Neuronal stem cell (in vitro differentiated cells): ENCODE data around the gene LRIG1.

Source experiments
- DNase-seq: peaks from one replicate; pipeline ENCODE4 v3.0.0-alpha.2; 2013; ENCODE audit warnings: low spot score
- H2AFZ ChIP-seq: one replicate; pipeline ENCODE4 v1.6.1; 2013; ENCODE audit warnings: mild to moderate bottlenecking, low read length, inconsistent platforms
- H2AK5ac ChIP-seq: 2 replicates; pipeline ENCODE4 v1.6.1; 2013; ENCODE audit warnings: low read depth, mild to moderate bottlenecking, inconsistent platforms, low read length, moderate library complexity, mixed read lengths
- H2BK120ac ChIP-seq: 2 replicates; pipeline ENCODE4 v1.6.1; 2013; ENCODE audit warnings: low read depth, mild to moderate bottlenecking, inconsistent platforms, low read length, moderate library complexity, mixed read lengths
- H2BK12ac ChIP-seq: one replicate; pipeline ENCODE4 v1.6.1; 2013; ENCODE audit warnings: low read length, inconsistent platforms
- H2BK15ac ChIP-seq: 2 replicates; pipeline ENCODE4 v1.6.1; 2013; ENCODE audit warnings: mild to moderate bottlenecking, low read length, inconsistent platforms, mixed read lengths
- H2BK5ac ChIP-seq: one replicate; pipeline ENCODE4 v1.6.1; 2013; ENCODE audit warnings: inconsistent platforms, mild to moderate bottlenecking, low read length, moderate library complexity
- H3K14ac ChIP-seq: one replicate; pipeline ENCODE4 v1.6.1; 2013; ENCODE audit warnings: low read length, inconsistent platforms
- H3K18ac ChIP-seq: 2 replicates; pipeline ENCODE4 v1.6.1; 2013; ENCODE audit warnings: low read length, inconsistent platforms
- H3K23ac ChIP-seq: 2 replicates; pipeline ENCODE4 v1.6.1; 2013; ENCODE audit warnings: low read depth, mild to moderate bottlenecking, mixed read lengths, low read length, inconsistent platforms; ENCODE audit not compliant: poor library complexity
- H3K27ac ChIP-seq: replicated peaks from 3 replicates; pipeline ENCODE4 v1.5.1; 2013; ENCODE audit warnings: low read length, inconsistent platforms
- H3K27me3 ChIP-seq, 3 experiments: 2 replicates each; pipeline ENCODE4 v1.6.1; 2013; ENCODE audit warnings: low read length in 3 of 3, mild to moderate bottlenecking in 2 of 3, inconsistent platforms in 1 of 3, low read depth in 1 of 3, mixed read lengths in 1 of 3, moderate library complexity in 1 of 3; ENCODE audit not compliant: control insufficient read depth in 3 of 3, insufficient read depth in 3 of 3
- H3K36me3 ChIP-seq, 2 donors: replicated peaks in 1 of 2; 2 replicates each; pipeline ENCODE4 v1.6.1; 2013; ENCODE audit warnings: low read length in 2 of 2; ENCODE audit not compliant: control insufficient read depth in 2 of 2, insufficient read depth in 2 of 2
- H3K4ac ChIP-seq: 2 replicates; pipeline ENCODE4 v1.6.1; 2013; ENCODE audit warnings: inconsistent platforms, mild to moderate bottlenecking, low read length, moderate library complexity
- H3K4me1 ChIP-seq, 2 donors: 1 replicate in 1 of 2; 2 replicates in 1 of 2; pipeline ENCODE4 v1.6.1; 2013; ENCODE audit warnings: low read length in 2 of 2, low read depth in 1 of 2; ENCODE audit not compliant: control insufficient read depth in 2 of 2, insufficient read depth in 1 of 2
- H3K4me2 ChIP-seq: one replicate; pipeline ENCODE4 v1.6.1; 2013; ENCODE audit warnings: mild to moderate bottlenecking, low read length, inconsistent platforms; ENCODE audit not compliant: insufficient read depth, poor library complexity, severe bottlenecking
- H3K4me3 ChIP-seq, 2 donors: 2 replicates each; pipeline ENCODE4 v1.5.1; 2013; ENCODE audit warnings: low read length in 2 of 2, mild to moderate bottlenecking in 2 of 2, inconsistent platforms in 1 of 2, moderate library complexity in 1 of 2
- H3K79me1 ChIP-seq: one replicate; pipeline ENCODE4 v1.6.1; 2013; ENCODE audit warnings: low read depth, mild to moderate bottlenecking, inconsistent platforms, low read length, moderate library complexity
- H3K9ac ChIP-seq: one replicate; pipeline ENCODE4 v1.6.1; 2013; ENCODE audit warnings: mild to moderate bottlenecking, low read depth, low read length, inconsistent platforms; ENCODE audit not compliant: poor library complexity
- H3K9me3 ChIP-seq, 2 donors: replicated peaks in 1 of 2; 2 replicates each; pipeline versions ENCODE3 to v1.6.1; 2013; ENCODE audit warnings: low read length in 2 of 2, mild to moderate bottlenecking in 2 of 2, inconsistent platforms in 1 of 2, low read depth in 1 of 2, mixed read lengths in 1 of 2, moderate library complexity in 1 of 2; ENCODE audit not compliant: control insufficient read depth in 2 of 2, insufficient read depth in 1 of 2
- H4K8ac ChIP-seq: one replicate; pipeline ENCODE4 v1.6.1; 2013; ENCODE audit warnings: low read depth, mild to moderate bottlenecking, inconsistent platforms, low read length, moderate library complexity
- H4K91ac ChIP-seq: one replicate; pipeline ENCODE4 v1.6.1; 2013; ENCODE audit warnings: low read length, low read depth, mild to moderate bottlenecking, inconsistent platforms; ENCODE audit not compliant: poor library complexity
- WGBS, 2 donors: extraction: QIAGEN DNeasy Blood & Tissue Kit; methylation state at CpG; one replicate each; pipeline ENCODE4 v1.1.7; 2013; ENCODE audit warnings: missing lambda C conversion rate in 2 of 2, mixed read lengths in 1 of 2; ENCODE audit not compliant: insufficient read length in 2 of 2, insufficient replicate concordance in 1 of 2; ENCODE audit errors: extremely low coverage in 2 of 2; 5-methylcytosine and 5-hydroxymethylcytosine counted together

The LRIG1 gene

DNA sequence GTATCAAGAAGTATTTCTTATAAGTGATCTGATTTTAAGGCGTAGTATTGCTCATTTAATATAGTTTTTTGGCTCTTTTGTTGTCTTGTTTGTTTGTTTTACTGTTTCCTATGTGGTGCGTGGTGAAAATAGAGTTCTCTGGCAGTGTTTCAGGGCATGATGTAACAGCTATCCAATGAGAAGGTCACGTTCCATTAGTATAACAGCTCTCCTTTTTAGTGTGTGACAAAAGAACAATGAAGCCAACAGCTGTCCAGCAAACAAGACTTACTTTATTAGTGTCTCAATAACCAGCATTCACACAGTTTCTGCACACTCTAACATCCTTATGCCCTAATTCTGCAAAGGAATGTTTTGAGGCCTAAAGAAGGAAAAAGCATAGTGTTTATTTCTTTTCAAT is 152.1 kb downstream of the LRIG1 start:
- Histone ChIP-seq H3K4me1 (peaks cover 0 to 4% of the 10 kb centered on the region in 2 donors), H4K8ac (no peak overlapping the region), H3K18ac (no peak overlapping the region), H3K27ac (no peak overlapping the region), H3K27me3 (no peaks in the 10 kb centered on the region), H4K91ac (no peak overlapping the region), H3K79me1 (no peaks in the 10 kb centered on the region), H3K9ac (no peak overlapping the region), H3K4me3 (no peak overlapping the region), H3K4me2 (no peak overlapping the region), H3K36me3 (no peaks in the 10 kb centered on the region), H2AK5ac (no peak overlapping the region), H3K4ac (no peak overlapping the region), H2BK12ac (no peak overlapping the region), H2AFZ (no peak overlapping the region), H2BK120ac (no peak overlapping the region), H3K9me3 (peaks cover 0 to 8% of the 10 kb centered on the region in 2 donors), H3K14ac (no peak overlapping the region), H3K23ac (no peak overlapping the region), H2BK5ac (no peak overlapping the region), H2BK15ac (no peak overlapping the region)
- WGBS, 2 donors, result no CpG with 5 or more reads among the region's 3 CpGs
- no peak for DNase-seq

DNA sequence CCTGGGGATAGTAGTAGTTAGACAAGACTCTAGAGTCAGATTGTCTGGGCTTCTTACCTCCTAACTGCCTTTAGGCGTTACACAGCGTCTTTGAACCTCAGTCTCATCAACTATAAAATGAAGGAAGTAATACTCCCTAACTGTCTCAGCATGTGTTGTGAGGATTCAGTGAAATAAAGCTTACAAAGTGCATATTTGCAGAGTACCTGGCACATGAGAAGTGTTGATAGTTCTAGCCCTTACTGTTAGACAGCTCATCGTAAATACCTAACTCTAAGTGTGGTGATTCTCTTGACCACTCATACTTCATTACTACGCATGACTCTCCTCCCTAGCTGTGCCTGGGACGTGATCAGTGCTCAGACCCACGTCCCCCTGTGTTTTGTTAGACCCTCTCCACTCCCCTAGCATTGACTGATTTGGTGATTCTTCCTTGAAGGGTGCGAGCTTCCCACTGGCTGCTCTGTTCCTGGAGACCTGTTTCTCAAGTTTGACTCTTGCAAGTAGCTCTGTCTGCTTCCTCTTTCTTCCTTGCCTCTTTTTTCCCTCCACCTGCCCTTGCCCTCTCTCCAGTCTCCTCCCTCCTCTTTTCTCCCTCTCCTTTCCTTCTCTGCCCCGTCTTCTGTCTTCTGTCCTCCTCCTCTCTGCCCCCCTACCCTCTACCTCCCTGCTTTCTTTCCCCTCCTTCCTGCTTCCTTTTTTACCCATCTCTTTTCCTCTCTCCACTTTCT is 155.8 kb downstream of the LRIG1 start:
- no peak overlapping the region for H3K4me2 ChIP-seq
- WGBS, 2 donors, result no CpG with 5 or more reads among the region's 8 CpGs
- no peak overlapping the region for H3K4ac ChIP-seq
- H3K23ac ChIP-seq, result no peak overlapping the region
- no peaks in the 10 kb centered on the region for H3K79me1 ChIP-seq
- no peak overlapping the region for H4K91ac ChIP-seq
- H4K8ac ChIP-seq, result no peak overlapping the region
- no peaks in the 10 kb centered on the region for H3K36me3 ChIP-seq
- DNase-seq, result no peak
- peaks cover 0 to 8% of the 10 kb centered on the region in 2 donors for H3K9me3 ChIP-seq
- H2BK120ac ChIP-seq, result no peak overlapping the region
- no peak overlapping the region for H2AFZ ChIP-seq
- H3K18ac ChIP-seq, result no peak overlapping the region
- H2BK15ac ChIP-seq, result no peak overlapping the region
- H3K4me3 ChIP-seq, result peak overlapping the region in 1 of 2 donors; percentile 3
- no peak overlapping the region for H2AK5ac ChIP-seq
- peaks cover 0 to 4% of the 10 kb centered on the region in 2 donors for H3K4me1 ChIP-seq
- no peak overlapping the region for H3K27ac ChIP-seq
- no peak overlapping the region for H3K9ac ChIP-seq
- no peak overlapping the region for H3K14ac ChIP-seq
- no peaks in the 10 kb centered on the region for H3K27me3 ChIP-seq
- H2BK5ac ChIP-seq, result no peak overlapping the region
- H2BK12ac ChIP-seq, result no peak overlapping the region

DNA sequence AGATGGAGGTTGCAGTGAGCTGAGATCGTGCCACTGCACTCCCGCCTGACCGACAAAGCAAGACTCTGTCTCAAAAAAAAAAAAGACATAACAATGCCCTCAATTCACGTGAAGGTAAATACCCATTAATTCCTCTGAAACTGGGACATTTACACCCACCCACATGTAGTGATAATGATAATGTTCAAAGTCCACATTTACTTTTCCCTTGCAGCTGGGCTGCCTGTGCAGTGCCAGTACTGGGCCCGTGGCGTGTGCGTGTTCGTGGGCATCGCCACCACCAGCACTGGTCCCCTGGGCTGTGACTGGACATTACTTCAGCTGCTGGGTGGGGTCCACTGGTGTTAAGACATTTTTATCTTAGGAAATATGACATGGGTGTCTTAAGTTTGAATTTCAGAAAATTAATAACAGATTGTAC is 156.4 kb downstream of the LRIG1 start:
- Histone ChIP-seq H3K18ac (no peak overlapping the region), H3K4me2 (no peak overlapping the region), H4K91ac (no peak overlapping the region), H3K9me3 (peaks cover 0 to 8% of the 10 kb centered on the region in 2 donors), H3K27ac (no peak overlapping the region), H3K14ac (no peak overlapping the region), H3K4me3 (peak overlapping the region in 1 of 2 donors; percentile 64), H2BK120ac (no peak overlapping the region), H3K4ac (no peak overlapping the region), H2BK5ac (no peak overlapping the region), H2AK5ac (no peak overlapping the region), H4K8ac (no peak overlapping the region), H3K9ac (no peak overlapping the region), H3K27me3 (no peaks in the 10 kb centered on the region), H2BK15ac (no peak overlapping the region), H2AFZ (no peak overlapping the region), H3K36me3 (no peaks in the 10 kb centered on the region), H3K4me1 (peaks cover 0 to 4% of the 10 kb centered on the region in 2 donors), H2BK12ac (no peak overlapping the region), H3K23ac (no peak overlapping the region), H3K79me1 (no peaks in the 10 kb centered on the region)
- WGBS, 2 donors, result no CpG with 5 or more reads among the region's 9 CpGs
- DNase-seq, result no peak

DNA sequence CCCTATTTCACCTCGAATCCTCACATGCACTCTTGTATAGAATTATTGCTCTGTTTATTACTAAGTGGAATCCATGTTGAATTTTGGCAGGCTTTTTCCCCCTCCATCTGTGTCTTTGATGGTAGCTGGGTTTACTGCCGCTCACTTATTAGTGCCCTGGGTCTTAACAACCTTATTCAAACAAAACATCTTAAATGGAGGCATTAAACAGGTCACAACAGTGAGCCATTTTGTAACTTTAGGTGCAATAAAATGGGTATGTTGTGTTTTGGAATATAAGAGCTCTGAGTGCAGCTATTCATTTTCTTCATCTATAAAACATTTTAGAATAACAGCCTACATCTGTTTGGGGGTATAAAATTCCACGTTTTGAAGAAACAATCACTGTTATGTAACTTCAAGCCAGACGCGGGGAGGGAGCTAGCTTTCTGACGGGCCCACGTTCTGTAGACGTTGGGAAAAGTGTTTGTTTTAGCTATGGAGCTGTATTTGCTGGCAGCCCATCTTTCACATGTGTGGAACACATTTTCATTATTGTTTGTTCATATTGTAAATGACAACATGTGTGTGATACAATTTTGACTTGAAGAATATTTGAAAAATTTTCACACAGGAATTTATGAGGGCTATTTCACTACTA is 158.0 kb downstream of the LRIG1 start:
- Histone ChIP-seq H3K14ac (no peak overlapping the region), H2BK12ac (no peak overlapping the region), H3K4me1 (no peaks in the 10 kb centered on the region), H3K23ac (no peak overlapping the region), H2AFZ (no peak overlapping the region), H3K18ac (no peak overlapping the region), H3K36me3 (no peaks in the 10 kb centered on the region), H2BK5ac (no peak overlapping the region), H3K9me3 (peaks cover 0 to 7% of the 10 kb centered on the region in 2 donors), H3K79me1 (no peaks in the 10 kb centered on the region), H2AK5ac (no peak overlapping the region), H3K4me2 (no peak overlapping the region), H3K4ac (no peak overlapping the region), H3K4me3 (no peak overlapping the region), H4K8ac (no peak overlapping the region), H2BK15ac (no peak overlapping the region), H2BK120ac (no peak overlapping the region), H4K91ac (no peak overlapping the region), H3K9ac (no peak overlapping the region), H3K27me3 (no peaks in the 10 kb centered on the region), H3K27ac (no peak overlapping the region)
- no peak for DNase-seq
- no CpG with 5 or more reads among the region's 8 CpGs for WGBS, 2 donors
